HCT116 (cell line): ENCODE results near the gene GALNT11. TPM values are rescaled to one million over a fixed set of nuclear protein-coding genes. Genes with fewer than 3 reads are reported as not detected.

Source experiments
- ATAC-seq: fragments of 200-7000 bp; cut with Tn5 transposase; 2 replicates; pipeline ENCODE4 v1.9.1; 2020; ENCODE audit warnings: mild to moderate bottlenecking, moderate library complexity
- BruUV-seq: library from RNA; stranded (reverse); fragments of 400-500 nt; replicated peaks from 2 replicates; lab custom pipeline; 2021; lab: Mats Ljungman, UMichigan
- CTCF ChIA-PET: fragments of 300-600 bp; sonication (Branson Sonifier 250); formaldehyde crosslinking; loops from one replicate; lab custom pipeline; 2021; ENCODE audit warnings: antibody characterized with exemption; lab: Charles Lee
- POLR2A ChIA-PET: fragments of 300-600, 350-600 bp; sonication (Branson Sonifier 250); formaldehyde crosslinking; loops from one replicate; lab custom pipeline; 2021; ENCODE audit warnings: antibody characterized with exemption; lab: Charles Lee
- RAD21 ChIA-PET, 2 experiments: fragments of 300-600 bp; sonication (Branson Sonifier 250); formaldehyde crosslinking; loops; one replicate each; lab custom pipeline; 2023; ENCODE audit warnings: low total read pairs in 2 of 2; ENCODE audit not compliant: uncharacterized antibody in 2 of 2, unreplicated experiment in 2 of 2, low non-redundant PET in 1 of 2; lab: Charles Lee
- DNase-seq: peaks from one replicate; pipeline ENCODE4 v3.0.0-alpha.2; 2010; ENCODE audit warnings: low read depth, low spot score
- H2AFZ ChIP-seq: fragments of 200-600 bp; shearing (Covaris generic), sonication (generic); 2 replicates; pipeline ENCODE4 v1.6.1; 2017; ENCODE audit warnings: low read depth, mixed run types, mixed read lengths, antibody characterized with exemption, low read length; ENCODE audit not compliant: poor library complexity, severe bottlenecking
- H3K27ac ChIP-seq: 2 replicates; pipeline ENCODE4 v1.5.1; 2012; ENCODE audit warnings: low read depth, low read length
- H3K27me3 ChIP-seq: fragments of 200-600 bp; sonication (generic); 2 replicates; pipeline ENCODE4 v1.6.1; 2016; ENCODE audit warnings: mixed run types, low read length, mixed read lengths; ENCODE audit not compliant: insufficient read depth
- H3K36me3 ChIP-seq, 2 experiments: fragments of 200-500 bp in 1 of 2; fragments of 200-600 bp in 1 of 2; sonication (Bioruptor generic) in 1 of 2; sonication (generic) in 1 of 2; 2 replicates each; pipeline versions ENCODE4 v1.5.1 to v1.6.1; 2014 to 2016; ENCODE audit warnings: low read length in 2 of 2, inconsistent platforms in 1 of 2, mixed read lengths in 1 of 2, mixed run types in 1 of 2; ENCODE audit not compliant: insufficient read depth in 2 of 2, control insufficient read depth in 1 of 2
- H3K4me1 ChIP-seq, 2 experiments: fragments of 200-600 bp in 1 of 2; sonication (generic) in 1 of 2; 2 replicates each; pipeline versions ENCODE4 v1.5.1 to v1.6.1; 2012 to 2017; ENCODE audit warnings: low read length in 2 of 2, inconsistent platforms in 1 of 2, mild to moderate bottlenecking in 1 of 2, mixed read lengths in 1 of 2, mixed run types in 1 of 2, moderate library complexity in 1 of 2; ENCODE audit not compliant: insufficient read depth in 2 of 2, control insufficient read depth in 1 of 2
- H3K4me2 ChIP-seq: fragments of 200-600 bp; sonication (generic); 2 replicates; pipeline ENCODE4 v1.6.1; 2017; ENCODE audit warnings: mixed run types, low read length, mixed read lengths
- H3K4me3 ChIP-seq, 2 experiments: fragments of 200-600 bp in 1 of 2; sonication (generic) in 1 of 2; replicated peaks in 1 of 2; 2 replicates each; pipeline ENCODE4 v1.5.1; 2011 to 2016; ENCODE audit warnings: low read length in 2 of 2, control low read depth in 1 of 2, low read depth in 1 of 2, mild to moderate bottlenecking in 1 of 2, mixed read lengths in 1 of 2, mixed run types in 1 of 2
- H3K79me2 ChIP-seq: fragments of 200-600 bp; sonication (generic); 2 replicates; pipeline ENCODE4 v1.6.1; 2017; ENCODE audit warnings: mild to moderate bottlenecking, mixed run types, low read length, moderate library complexity, mixed read lengths; ENCODE audit not compliant: insufficient read depth
- H3K9ac ChIP-seq: fragments of 200-600 bp; sonication (generic); 2 replicates; pipeline ENCODE4 v1.6.1; 2016; ENCODE audit warnings: low read length, mixed read lengths
- H3K9me2 ChIP-seq: fragments of 200-600 bp; sonication (generic), shearing (Covaris generic); 2 replicates; pipeline ENCODE4 v1.6.1; 2017; ENCODE audit warnings: mixed run types, mild to moderate bottlenecking, moderate library complexity; ENCODE audit not compliant: insufficient read depth
- H3K9me3 ChIP-seq, 2 experiments: fragments of 200-500 bp in 1 of 2; fragments of 200-600 bp in 1 of 2; sonication (Bioruptor generic) in 1 of 2; sonication (generic) in 1 of 2; 2 replicates each; pipeline ENCODE4 v1.6.1; 2014 to 2017; ENCODE audit warnings: low read length in 2 of 2, mixed read lengths in 2 of 2, inconsistent platforms in 1 of 2, low read depth in 1 of 2, mild to moderate bottlenecking in 1 of 2, mixed run types in 1 of 2, moderate library complexity in 1 of 2; ENCODE audit not compliant: control insufficient read depth in 1 of 2, insufficient read depth in 1 of 2
- H4K20me1 ChIP-seq: fragments of 200-600 bp; sonication (generic), shearing (Covaris generic); 2 replicates; pipeline ENCODE4 v1.6.1; 2017; ENCODE audit warnings: mixed run types, mild to moderate bottlenecking, moderate library complexity; ENCODE audit not compliant: insufficient read depth
- CBX3 ChIP-seq: IDR thresholded peaks from 2 replicates; pipeline ENCODE4 v1.6.1; 2012; ENCODE audit warnings: low read depth
- EZH2phosphoT487 ChIP-seq: fragments of 200-600 bp; IDR thresholded peaks from 2 replicates; pipeline ENCODE4 v1.6.1; 2018; ENCODE audit warnings: antibody characterized with exemption, borderline replicate concordance
- RAD21 ChIP-seq: IDR thresholded peaks from 2 replicates; pipeline ENCODE4 v1.6.1; 2012; ENCODE audit warnings: low read depth, mild to moderate bottlenecking
- SIN3A ChIP-seq: IDR thresholded peaks from 2 replicates; pipeline ENCODE4 v1.6.1; 2012; ENCODE audit warnings: low read depth
- SP1 ChIP-seq: IDR thresholded peaks from 2 replicates; pipeline ENCODE4 v1.6.1; 2012; ENCODE audit warnings: low read depth
- intact Hi-C: fragments of 100-400 bp; cut with micrococcal nuclease; formaldehyde crosslinking; loops from 2 replicates; pipeline ENCODE4 v1.10.0; 2022
- total RNA-seq: library from RNA; stranded (reverse); gene quantifications from one replicate; pipeline ENCODE4 v1.2.1, GENCODE V29; 2021; ENCODE audit not compliant: unreplicated experiment
- TF ChIP-seq, protein P1 (sequence below): IDR thresholded peaks from 2 replicates; pipeline ENCODE4 v1.6.1; 2011; ENCODE audit warnings: mild to moderate bottlenecking, low read length, moderate library complexity; ENCODE audit not compliant: insufficient replicate concordance; ENCODE audit errors: extremely low read depth

The GALNT11 gene
- total RNA-seq, 1 experiment from 2014 or later: 28.9 TPM

DNA sequence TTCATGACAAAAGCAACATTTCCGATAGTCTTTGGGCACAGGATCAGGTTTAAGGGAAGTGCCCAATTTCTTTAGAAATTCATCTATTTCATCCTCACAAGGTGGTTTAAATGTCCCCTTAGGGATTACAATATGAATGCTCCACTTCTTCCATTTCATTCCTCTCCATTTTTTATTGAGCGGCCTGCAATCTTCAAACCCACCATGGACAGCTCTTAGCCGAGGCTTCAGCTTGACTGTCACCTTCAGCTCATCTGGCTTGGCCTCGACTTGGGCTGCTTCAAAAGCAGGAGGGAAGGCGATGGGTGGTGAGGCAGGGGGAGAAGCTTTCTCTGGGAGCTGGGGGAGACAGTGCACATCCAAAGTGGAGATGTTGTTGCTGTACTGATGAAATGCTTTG lies 123.2 kb downstream of the GALNT11 start (continued):
- TF ChIP-seq, protein P1, sequence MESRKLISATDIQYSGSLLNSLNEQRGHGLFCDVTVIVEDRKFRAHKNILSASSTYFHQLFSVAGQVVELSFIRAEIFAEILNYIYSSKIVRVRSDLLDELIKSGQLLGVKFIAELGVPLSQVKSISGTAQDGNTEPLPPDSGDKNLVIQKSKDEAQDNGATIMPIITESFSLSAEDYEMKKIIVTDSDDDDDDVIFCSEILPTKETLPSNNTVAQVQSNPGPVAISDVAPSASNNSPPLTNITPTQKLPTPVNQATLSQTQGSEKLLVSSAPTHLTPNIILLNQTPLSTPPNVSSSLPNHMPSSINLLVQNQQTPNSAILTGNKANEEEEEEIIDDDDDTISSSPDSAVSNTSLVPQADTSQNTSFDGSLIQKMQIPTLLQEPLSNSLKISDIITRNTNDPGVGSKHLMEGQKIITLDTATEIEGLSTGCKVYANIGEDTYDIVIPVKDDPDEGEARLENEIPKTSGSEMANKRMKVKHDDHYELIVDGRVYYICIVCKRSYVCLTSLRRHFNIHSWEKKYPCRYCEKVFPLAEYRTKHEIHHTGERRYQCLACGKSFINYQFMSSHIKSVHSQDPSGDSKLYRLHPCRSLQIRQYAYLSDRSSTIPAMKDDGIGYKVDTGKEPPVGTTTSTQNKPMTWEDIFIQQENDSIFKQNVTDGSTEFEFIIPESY: no peak
- TF ChIP-seq RAD21: no peak
- TF ChIP-seq, all 23 proteins: peak for 0

DNA sequence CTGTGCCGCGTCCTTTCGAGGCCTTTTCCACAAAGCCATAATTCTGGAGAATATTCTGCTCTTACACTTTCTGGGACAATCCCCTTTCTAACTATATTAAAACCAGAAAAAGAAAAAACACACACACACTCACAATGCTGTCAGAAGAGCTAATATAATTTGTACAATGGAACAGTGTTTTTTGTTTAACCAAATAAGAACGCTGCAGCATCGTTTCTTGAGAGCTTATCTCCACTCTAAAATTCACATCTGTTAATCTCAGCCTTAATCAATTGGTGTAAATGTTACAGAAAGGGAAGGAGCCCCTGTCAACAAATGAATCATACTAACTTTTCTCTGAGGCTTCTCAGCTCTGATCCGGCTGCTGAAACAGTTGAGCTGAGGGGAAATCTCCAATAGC lies 123.9 kb downstream of the GALNT11 start:
- ChIA-PET CTCF (no interaction called here), RAD21 (no interaction called here), POLR2A (no interaction called here)
- no peaks in the 10 kb centered on the region for H4K20me1 ChIP-seq
- H3K79me2 ChIP-seq: no peaks in the 10 kb centered on the region
- no peak for TF ChIP-seq CBX3
- BruUV-seq: no TSS peak
- no peaks in the 10 kb centered on the region for H3K27me3 ChIP-seq
- no peak for ATAC-seq
- H3K27ac ChIP-seq: no peak overlapping the region
- no peaks in the 10 kb centered on the region for H3K9me3 ChIP-seq
- peaks cover 13 to 33% of the 10 kb centered on the region in 2 experiments; a peak in 3 of 4 replicates for H3K36me3 ChIP-seq
- intact Hi-C loops: no loop called here
- H3K4me2 ChIP-seq: no peak overlapping the region
- no peak overlapping the region for H2AFZ ChIP-seq
- no peak overlapping the region for H3K4me3 ChIP-seq
- DNase-seq: no peak
- no peaks in the 10 kb centered on the region for H3K4me1 ChIP-seq
- no peaks in the 10 kb centered on the region for H3K9me2 ChIP-seq
- no peak overlapping the region for H3K9ac ChIP-seq

DNA sequence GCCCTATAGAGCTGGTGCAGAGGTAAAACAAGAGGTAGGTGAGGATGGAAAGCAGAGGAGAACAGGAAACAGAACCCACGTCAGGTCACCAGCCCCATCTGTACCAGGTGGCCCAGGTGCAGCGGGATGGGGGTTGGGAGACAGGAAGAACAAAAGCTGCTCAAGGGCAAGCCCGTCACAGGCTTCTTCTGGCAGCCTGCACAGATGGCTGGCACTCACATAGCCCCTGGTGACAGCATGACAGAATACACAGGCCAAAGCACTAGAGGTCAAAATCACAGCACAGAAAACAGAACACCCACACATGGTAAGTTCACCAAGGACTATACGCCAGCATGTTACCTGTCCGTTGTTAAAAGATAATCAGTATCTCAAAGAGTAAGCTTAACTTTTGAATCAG lies 126.8 kb downstream of the GALNT11 start:
- no peak overlapping the region for H3K9ac ChIP-seq
- no peaks in the 10 kb centered on the region for H3K9me2 ChIP-seq
- H3K4me3 ChIP-seq: no peak overlapping the region
- BruUV-seq: no TSS peak
- ChIA-PET POLR2A (no interaction called here), RAD21 (no interaction called here), CTCF (no interaction called here)
- H3K27me3 ChIP-seq: no peaks in the 10 kb centered on the region
- H3K36me3 ChIP-seq: peaks cover 3 to 32% of the 10 kb centered on the region in 2 experiments; a peak in 3 of 4 replicates
- no peak for ATAC-seq
- H3K4me1 ChIP-seq: no peaks in the 10 kb centered on the region
- no peaks in the 10 kb centered on the region for H3K9me3 ChIP-seq
- no peak overlapping the region for H3K27ac ChIP-seq
- intact Hi-C loops: loop anchor here (10.0 kb wide), 1 partner anchor 673 kb away; no protein-coding TSS in a partner anchor
- no peak for DNase-seq
- no peaks in the 10 kb centered on the region for H3K79me2 ChIP-seq
- TF ChIP-seq SP1 (no peak), EZH2phosphoT487 (no peak), SIN3A (no peak)
- no peak overlapping the region for H2AFZ ChIP-seq
- H3K4me2 ChIP-seq: no peak overlapping the region
- H4K20me1 ChIP-seq: no peaks in the 10 kb centered on the region
